ENCODE measurements around the gene DLEU7.

The DLEU7 gene

DNA sequence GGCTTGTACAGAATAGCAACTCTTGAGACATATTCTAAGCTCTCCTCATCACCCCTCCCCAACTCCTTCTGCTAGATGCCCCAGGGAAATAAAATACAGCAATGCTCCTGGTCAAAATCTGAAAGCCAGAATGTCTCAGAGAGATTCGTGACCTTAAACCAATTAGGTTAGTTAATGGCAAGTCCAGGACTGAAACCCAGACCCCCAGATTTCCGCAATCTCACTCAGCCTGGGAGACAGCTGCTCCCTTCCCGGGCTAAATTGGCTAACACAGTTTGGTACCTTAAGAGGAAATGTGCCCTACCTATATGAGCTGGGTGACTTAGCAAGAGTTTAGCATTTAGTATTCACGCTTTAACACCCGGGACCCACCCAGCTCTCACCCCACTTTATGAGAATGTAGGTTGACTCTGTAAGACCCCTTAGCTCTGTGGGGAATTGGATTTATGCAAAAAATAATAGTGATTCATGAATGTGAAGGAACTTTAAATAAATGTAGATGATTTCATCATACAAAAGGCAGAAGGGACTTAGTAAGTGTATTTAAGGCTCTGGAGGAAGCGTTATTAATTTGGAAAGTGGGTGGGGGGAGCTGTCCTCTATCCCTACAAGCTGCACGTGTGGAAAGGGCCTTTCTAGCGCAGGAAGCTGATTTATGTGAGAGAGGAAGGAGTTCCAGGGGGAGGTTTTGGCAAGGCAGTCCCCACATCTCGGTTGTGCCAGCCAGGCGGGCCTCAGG is 1.1 kb downstream of the DLEU7 start:
- DNase-seq = peak; percentile 7

DNA sequence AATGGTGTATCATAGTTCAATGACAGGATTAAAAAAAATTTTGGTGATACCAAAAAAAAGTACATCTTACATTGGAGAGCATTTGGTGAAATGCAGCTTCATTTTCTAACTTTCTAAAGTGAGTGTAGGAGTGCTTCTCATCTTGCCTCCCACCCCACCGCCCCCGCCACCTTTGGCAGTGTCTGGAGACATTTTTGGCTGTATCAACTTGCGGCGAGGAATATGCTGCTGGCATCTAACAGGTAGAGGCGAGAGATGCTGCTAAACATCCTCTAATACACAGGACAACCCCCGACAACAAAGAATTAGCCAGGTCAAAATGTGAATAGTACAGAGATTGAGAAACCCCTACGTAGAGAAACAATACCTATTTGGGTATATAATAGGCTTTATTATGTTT is 1.7 kb downstream of the DLEU7 start:
- no peak for DNase-seq

DNA sequence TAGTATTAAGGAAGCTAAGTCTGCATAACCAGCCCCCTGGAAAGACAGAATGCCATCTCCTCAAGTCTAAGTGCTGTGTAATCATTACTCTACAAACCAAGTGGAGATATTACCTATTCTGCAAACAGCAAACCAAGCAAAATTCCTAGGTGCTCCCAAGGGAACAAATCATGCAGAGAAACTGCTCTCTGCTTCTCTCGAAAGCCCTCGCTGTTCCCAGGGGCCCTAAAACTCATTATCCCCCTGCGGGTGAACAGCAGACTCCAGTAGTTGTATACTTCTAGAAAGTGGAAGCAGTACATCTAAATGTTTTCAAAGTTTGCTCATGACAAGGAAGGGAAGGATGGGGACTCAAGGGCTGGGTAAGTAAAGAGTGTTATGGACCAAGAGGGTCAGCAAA is 3.2 kb downstream of the DLEU7 start:
- DNase-seq = no peak

DNA sequence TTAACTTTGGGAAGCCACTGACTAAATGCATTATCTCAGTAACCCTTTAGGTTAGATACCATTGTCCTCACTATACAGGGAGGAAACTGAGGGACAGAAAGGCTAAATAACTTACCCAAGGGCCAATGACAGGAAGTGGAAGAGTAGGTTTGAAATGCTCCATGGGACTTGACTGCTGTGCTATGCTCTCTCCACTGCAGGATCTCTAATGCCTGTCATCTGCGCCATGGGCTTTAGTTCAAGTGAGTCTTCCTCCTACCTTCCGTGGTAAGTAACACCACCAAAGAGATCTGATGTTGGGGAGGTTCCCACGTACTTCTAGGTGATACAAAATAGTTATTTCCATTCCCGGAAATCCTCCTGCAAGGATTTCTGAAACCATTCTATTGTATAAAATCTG is 3.7 kb downstream of the DLEU7 start:
- no peak for DNase-seq

DNA sequence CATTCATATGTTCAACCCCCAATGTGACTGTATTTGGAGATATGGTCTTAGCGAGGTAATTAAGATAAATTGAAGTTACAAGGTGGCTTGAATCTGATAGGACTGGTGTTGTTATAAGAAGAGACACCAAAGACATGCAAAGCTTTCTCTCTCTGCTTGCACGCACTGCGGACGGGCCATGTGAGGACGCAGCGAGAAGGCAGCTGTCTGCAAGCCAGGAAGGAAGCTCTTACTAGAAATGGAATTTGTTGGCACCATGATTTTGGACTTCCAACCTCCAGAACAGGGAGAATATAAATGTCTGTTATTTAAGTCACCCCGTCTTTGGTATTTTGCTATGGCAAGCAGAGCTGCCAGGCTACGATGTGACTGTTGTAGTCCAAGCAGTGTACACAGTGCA is 4.8 kb downstream of the DLEU7 start:
- DNase-seq = no peak

DNA sequence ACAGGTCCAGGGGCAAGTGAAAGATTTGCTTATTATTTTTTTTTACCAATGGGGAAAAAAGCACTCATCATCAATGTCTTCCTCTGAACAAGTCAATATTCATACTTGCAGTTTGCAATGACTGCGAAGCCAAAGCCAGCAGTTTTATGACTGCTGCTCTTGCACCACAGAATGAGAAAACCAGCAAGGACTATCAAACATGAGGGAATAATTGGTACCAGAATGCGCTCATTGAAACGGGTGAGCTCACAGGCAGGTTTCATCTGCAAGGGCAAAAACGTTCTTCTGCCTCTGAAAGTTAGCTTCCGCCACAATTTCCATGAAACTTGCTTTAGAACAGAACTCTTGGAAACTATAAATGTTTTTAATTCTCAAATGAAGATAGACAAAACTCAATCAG is 5.5 kb downstream of the DLEU7 start:
- no peak for DNase-seq

DNA sequence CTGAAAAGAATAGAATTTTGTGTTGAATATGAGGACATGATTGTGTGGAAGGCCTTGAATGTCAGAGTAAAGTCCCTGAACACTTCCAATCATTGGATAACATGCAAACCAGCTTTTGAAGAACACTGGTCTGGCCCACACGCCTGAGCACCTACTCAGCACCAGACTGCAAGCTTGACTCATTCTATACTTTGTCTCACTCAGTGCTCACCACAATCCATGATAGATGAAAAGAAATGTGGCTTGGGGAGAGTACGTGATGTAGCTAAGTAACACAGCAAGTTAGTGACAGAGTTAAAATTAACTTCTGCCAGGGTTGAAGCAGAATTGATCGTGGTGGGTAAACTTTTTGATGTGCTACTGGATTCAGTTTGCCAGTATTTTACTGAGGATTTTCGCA is 12.0 kb downstream of the DLEU7 start:
- DNase-seq = no peak

DNA sequence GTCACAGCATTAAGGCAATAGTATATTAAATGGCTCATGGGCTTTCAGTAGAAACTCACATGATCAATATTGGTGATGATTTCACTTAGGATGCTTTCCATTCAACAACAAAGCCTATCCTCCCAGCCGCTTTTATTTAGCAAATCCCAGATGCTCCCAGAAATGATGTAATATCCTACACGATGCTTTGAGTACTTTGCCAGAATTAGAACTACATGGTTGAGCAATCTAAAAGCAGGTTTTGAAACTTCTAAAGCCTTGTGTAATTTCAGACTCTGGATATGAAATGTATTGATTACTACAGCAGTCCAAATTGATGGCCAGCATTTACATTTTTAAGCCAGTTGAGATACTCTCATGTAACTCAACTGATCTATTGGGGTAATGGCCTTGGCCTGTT is 13.6 kb downstream of the DLEU7 start:
- peak; percentile 86 for DNase-seq

DNA sequence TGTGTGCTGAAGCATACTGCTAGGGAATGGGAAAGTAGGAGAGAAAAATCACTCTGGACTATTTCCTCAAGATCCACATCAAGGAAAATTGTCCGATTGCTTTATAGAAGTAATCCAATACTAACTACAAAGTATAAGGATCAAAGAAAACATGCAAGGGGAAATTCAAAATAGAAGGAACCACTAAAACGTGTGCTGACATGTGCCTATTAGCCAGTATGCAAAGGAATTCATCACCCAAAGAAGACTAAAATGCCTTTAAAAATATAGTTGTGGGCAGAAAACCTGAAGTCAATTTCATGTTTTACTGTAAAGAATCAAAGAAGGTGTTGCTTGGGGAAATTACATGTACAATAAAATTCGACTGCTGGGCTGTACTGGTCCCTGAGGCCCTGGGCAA is 14.3 kb downstream of the DLEU7 start:
- DNase-seq = no peak

DNA sequence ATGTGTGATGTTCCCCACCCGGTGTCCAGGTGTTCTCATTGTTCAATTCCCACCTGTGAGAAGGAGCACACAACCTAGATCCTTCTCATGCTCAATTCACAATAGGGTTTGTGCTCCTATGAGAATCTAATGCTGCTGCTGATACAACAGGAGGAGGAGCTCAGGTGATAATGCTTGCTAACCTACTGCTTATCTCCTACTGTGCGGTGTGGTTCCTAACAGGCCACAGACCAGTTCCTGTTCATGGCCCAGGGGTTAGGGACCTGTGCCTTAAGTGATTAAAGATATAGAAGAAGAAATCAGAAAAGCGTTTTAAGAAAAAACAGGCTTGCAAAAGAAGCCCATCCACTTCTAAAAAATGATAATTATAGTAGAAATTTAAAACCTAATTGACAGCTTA is 17.5 kb downstream of the DLEU7 start:
- no peak for DNase-seq

DNA sequence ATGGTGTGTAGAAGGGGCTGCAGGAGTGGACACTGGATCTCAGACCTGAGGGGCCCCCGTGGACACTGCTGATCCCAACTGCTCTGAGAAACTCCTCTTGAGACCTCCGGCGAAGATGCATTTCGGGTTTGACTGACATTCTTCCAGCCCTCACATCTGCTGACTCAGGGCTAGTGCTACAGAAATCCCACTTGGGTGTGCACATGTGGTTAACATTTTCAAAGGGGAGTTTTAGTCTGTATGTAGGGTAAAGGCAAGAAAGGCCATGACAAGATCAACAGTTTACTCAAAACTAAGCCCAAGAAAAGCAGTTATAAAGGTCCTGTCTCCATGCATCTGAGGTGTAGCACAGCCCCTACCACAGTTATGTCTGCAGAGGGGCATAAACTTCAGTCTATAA is 31.2 kb downstream of the DLEU7 start:
- DNase-seq = no peak

DNA sequence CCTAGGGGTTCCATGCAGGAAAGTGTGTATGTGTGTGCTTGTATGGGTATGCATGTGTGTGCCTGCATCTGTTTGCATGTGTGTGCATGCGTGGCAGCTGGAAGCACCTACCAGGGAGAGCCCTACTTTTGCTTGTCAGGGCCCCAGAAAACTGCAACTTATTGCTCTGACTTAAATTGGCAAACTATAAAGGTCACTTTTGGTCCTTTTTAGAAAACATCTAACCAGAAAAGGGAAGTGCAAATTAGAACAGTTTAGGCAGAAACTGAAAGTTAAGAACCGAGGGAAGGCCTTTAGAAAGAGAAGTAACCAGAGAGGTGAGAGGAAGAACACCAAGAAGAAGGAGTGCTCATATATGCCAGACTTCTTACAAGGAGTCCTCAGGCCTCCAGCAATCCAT is 32.5 kb downstream of the DLEU7 start:
- peak; percentile 97 for DNase-seq

DNA sequence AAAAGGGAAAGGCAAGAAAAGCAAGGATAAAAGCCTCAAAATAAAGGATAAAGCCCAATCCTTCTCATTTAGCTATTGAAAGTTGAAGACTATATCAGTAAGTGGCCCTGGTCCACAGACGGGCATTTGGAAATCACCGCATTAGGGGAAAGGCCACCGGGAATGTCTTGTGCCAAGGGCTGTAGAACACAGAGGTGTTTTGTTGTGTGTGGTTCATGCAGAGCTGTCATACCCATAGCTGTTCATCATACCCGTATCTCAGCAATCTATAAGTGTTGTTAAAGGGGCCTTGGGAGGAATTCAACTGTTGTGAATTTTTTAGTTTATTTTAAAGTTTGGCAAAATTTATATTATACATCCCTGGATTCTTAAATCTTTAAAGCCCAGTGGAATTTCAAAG is 33.0 kb downstream of the DLEU7 start:
- no peak for DNase-seq

DNA sequence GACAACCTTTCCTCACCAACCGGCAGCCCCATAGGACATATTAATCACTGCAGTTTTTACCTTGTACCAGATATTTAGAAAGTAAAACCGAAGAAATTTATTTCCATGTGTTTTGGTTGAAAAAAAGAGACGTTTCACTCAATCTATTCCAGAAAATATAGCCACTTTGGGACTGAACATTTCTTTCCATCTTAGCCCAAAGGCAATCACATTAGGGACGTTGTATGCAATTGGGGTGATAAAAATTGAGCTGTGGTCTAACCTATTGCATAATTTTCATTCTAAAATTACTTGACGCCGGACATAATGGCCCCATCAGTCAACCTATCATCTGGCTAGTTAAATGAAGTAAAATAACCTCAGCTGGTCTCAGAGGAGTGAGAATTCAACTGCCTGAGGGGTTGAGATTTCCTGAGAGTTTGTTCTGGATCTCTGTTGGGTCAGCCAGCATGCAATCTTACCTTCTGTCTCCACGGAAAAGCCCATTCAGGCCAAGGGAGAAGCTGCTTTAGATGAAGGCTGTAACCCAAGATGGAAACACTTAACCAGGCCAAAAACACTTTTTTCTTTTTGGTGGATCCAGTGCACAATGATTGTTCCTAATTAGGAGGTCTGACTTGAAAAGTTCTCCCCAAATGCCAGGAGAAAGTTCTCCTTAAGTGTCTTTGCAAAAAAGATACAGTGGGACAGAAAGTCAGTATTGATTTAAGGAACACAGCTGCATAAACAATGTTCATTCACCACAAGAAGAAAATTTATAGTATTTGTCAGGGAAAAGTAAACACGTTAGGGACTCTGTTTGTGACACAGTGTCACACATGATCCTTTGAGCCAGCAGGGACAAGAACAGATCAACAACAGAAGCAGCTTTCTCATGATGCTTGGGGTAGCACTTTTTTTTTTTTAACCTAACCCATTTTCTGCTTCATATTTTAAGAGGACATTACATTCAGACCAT is 34.1 kb downstream of the DLEU7 start:
- peak; percentile 77 for DNase-seq

DNA sequence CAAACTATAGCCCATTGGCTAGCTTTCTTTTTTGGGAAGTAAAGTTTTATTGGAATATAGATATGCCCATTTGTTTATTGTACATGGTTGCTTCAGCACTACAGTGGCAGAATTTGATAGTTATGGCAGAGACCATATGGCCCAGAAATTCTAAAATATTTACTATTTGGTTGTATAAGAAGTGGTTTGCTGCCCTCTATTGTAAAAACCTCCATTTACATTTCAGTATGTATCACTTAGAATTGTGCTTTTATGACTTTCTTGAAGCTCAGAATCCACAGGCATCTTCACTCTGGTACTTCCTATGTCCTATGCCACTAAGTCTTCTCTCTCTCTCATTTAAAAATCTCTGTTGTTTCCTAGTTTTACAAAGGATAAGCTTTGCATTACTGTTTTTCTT is 37.7 kb downstream of the DLEU7 start:
- DNase-seq = peak; percentile 61

DNA sequence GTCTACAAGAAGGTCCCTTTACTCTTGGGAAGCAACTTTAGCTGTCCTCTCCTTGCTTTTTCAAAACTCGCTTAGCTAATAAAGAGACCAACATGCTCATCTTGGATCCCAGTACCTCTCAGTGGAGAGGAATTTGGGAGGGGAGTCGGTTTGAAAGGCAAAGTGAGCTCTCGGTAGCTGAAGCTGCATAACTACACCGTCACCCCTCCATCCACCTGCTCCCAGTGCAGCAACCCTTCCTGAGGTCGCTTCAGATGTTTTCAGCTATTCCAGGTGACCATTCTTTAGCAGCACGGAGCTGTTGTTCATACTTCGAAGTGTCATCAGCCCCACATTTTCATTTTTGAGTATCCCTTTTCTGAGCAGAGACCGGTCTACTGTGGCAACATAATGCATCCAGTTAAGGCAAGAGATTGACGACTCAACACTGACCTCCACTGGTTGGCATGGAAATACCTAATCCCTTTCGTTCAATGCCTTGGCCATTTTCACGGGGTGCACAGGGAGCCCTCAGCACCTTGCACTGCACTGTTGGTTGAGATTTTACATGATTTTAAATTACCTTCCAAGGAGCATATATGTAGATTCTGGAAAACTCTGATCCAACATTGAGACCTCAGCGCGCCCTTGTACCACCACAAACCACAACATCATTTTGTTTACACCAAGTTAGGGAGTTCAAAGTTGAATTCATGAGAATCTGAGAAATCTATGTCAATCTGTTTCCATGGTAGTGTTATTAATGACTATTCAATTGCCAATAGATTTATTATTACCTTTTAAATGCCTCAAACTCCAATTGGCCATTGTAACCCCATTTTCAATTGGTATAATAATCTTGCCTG is 42.2 kb downstream of the DLEU7 start:
- peak; percentile 76 for DNase-seq

DNA sequence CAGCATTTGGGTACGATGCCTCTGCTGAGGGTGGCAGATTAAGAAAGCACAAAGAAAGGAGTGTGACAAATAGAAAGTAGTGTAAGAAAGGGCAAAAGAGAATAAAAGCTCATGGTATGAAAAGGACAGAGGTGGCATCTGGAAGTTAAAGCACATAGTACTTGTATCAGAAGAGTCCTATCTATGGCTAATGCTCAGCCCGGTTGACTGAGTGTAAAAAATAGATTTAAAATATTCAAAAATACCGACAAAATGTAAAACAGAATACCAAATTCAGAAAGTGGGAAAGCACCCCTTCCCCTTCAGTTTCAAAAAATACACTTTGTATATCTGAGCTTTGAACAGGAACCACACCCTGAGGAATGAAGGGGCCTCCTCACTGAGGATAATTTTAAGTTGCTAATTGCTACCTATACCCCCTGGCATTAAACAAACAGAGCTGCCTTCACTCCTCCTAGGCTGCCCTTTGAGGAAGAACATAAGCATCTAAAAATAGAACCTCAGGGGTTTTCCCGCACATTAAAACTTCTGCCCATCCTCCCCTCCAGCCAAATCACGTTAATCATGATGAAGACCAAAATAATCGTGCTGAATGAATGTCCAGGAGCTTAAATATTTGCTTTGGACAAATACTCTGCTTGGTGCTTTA is 43.3 kb downstream of the DLEU7 start:
- no peak for DNase-seq

DNA sequence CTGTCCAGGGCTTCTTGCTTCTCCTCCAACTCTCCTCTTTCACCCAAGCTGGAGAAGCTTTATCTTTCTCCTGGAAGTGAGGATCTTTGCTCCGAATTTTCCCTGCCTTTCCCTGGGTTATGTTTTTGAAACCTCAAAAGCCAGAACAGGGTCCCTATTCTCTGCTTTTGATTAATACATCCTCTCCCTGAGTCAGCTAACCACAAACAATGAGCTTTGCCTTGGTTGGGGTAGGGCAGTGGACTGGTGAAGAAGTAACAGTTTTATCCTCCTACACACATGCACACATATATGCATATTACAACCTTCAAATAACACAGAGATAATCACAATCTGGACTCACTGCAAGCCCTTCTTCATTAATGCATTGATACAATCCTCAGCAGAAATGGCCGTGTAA is 44.6 kb downstream of the DLEU7 start:
- DNase-seq = peak; percentile 6

DNA sequence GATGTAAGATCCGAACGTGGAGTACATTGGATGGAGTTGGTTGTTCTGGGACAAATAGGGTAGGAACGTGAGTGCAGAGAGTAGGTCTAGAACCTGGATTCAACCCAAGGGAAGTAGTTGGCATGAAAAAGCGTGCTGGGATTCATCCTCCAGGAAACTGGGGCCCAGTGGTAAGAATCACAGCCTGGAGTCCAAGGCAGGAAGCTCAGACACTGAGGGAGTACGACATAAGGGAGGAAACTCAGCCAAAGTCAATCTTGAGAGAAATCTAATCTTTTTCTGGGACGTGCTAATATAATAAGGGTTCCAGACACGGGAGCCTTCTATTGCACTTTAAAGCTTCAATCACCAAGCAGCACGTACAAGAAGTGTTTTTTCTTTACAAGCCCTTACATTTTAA is 46.4 kb downstream of the DLEU7 start:
- no peak for DNase-seq

DNA sequence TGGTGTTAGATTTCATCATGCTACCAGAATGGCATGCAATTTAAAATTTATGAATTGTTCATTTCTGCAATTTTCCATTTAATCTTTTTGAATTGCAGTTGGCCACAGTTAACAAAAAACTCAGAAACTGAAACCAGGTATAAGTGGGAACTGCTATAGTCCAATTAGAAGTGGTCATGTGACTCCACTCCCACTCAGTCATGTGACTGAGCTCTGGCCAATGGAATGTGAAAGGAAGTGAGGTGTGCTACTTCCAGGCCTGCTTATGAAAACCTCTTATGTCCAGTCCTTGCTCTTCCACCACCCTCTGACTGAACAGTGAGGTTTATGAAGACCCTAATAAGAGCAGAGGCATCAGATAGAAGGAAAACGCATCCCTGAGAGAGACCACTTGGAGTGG is 47.0 kb downstream of the DLEU7 start:
- peak; percentile 16 for DNase-seq

DNA sequence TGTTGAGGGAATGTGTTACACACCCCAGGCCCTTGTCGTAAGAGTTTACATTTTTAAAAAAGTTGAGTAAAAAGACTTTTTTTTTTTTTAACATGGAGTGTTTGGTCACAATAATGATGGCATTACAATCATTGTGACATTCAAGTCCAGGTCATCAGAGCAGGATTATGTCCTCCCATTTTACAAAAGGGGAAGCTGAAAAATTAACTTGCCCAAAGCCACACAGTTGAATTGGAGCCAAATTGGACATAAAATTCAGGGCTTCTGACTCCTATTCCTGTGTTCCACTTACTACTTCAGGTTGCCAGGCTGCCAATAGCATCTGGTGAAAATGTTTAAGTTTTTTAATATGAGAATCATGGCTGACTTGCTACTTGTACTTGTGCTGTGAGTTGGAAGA is 49.3 kb downstream of the DLEU7 start:
- DNase-seq = peak; percentile 83

DNA sequence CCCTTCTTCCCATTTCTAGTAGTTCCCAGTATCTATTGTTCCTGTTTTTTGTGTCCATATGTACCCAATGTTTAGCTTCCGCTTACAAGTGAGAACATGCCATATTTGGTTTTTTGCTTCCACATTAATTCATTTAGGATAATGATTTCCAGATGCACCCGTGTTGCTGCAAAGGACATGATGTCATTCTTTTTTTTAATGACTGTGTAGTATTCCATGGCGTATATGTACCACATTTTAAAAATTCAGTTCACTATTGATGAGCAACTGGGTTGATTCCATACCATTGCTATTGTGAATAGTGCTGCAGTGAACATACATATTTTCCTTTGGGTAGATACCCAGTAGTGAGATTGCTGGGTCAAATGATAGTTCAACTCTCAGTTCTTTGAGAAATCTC is 50.5 kb downstream of the DLEU7 start:
- DNase-seq = no peak

Data from MV-4-11 (cell line).